ENCODE data around the gene NELL1.

- TF ChIP-seq CTCF (IDR thresholded peaks at IDR 0.05 in 8 of 11, conservative IDR thresholded peaks at IDR 0.05 in 3 of 11) (no peak), POLR2A (IDR thresholded peaks at IDR 0.05) (no peak)
Measured at GRCh38 chr11:21133244-21133643, 463.9 kb downstream of the NELL1 start.

Measured in spleen (tissue), 7 donors.